Breast epithelium (tissue), 3 donors: Measurements from ENCODE around the gene PRELID1.

ENCODE experiments used
- CTCF ChIP-seq, 3 donors: fragments of 450-650 bp; IDR thresholded peaks; one replicate each; pipeline ENCODE4 v1.5.1; 2016 to 2017; ENCODE audit warnings: antibody characterized with exemption in 3 of 3, mild to moderate bottlenecking in 3 of 3, moderate library complexity in 3 of 3
- POLR2A ChIP-seq: fragments of 450-650 bp; IDR thresholded peaks from one replicate; pipeline ENCODE4 v1.6.1; 2016; ENCODE audit warnings: antibody characterized with exemption, mild to moderate bottlenecking, moderate library complexity

- TF ChIP-seq CTCF (IDR thresholded peaks at IDR 0.05) (no peak), POLR2A (no peak)
Observed at GRCh38 chr5:177265395-177265794, 38.2 kb upstream of the PRELID1 start.
